HepG2 (cell line): ENCODE measurements around the gene PRKCD. TPM values are rescaled to one million over a fixed set of nuclear protein-coding genes. Genes with fewer than 3 reads are reported as not detected.

ENCODE experiments used
- ATAC-seq: fragments of 200-7000 bp; cut with Tn5 transposase; 3 replicates; pipeline ENCODE4 v1.9.1; 2020; ENCODE audit warnings: mild to moderate bottlenecking, moderate library complexity
- BruUV-seq: library from RNA; stranded (reverse); fragments of 400-500 nt; replicated peaks from 2 replicates; lab custom pipeline; 2021; lab: Mats Ljungman, UMichigan
- CTCF ChIA-PET: fragments of 300-600 bp; formaldehyde crosslinking; extraction: SDS; loops from one replicate; lab custom pipeline; 2021; ENCODE audit warnings: low total read pairs, inconsistent platforms, low intra/inter-chr PET ratio; lab: Yijun Ruan, JAX
- POLR2A ChIA-PET: fragments of 350-600 bp; sonication (Branson Sonifier 250); formaldehyde crosslinking; loops from one replicate; lab custom pipeline; 2020; ENCODE audit warnings: antibody characterized with exemption, inconsistent platforms; lab: Yijun Ruan, JAX
- DNase-seq: peaks from one replicate; pipeline ENCODE4 v3.0.0-alpha.2; 2015; ENCODE audit warnings: low spot score
- FAIRE-seq: peaks from 3 replicates; lab custom pipeline; 2011; peaks lifted over from hg19 to GRCh38; lab: Jason Lieb, UNC
- H2AFZ ChIP-seq: one replicate; pipeline ENCODE4 v1.6.1; 2011; ENCODE audit warnings: low read length, inconsistent platforms
- H3K27ac ChIP-seq: fragments of 300-600 bp; 3 replicates; pipeline ENCODE4 v1.8.0; 2011; ENCODE audit warnings: mixed run types, mild to moderate bottlenecking, mixed read lengths, low read length, inconsistent platforms; ENCODE audit not compliant: insufficient read depth; ENCODE audit errors: extremely low read length
- H3K27me3 ChIP-seq, 2 experiments: fragments of 200-600 bp in 1 of 2; 2 replicates in 1 of 2; 3 replicates in 1 of 2; pipeline versions ENCODE4 v1.6.0 to v1.8.0; 2011; ENCODE audit warnings: low read length in 2 of 2, mild to moderate bottlenecking in 2 of 2, moderate library complexity in 2 of 2, inconsistent platforms in 1 of 2; ENCODE audit not compliant: insufficient read depth in 2 of 2, control insufficient read depth in 1 of 2
- H3K36me3 ChIP-seq, 2 experiments: fragments of 200-600 bp in 1 of 2; replicated peaks in 1 of 2; 2 replicates in 1 of 2; 3 replicates in 1 of 2; pipeline versions ENCODE4 v1.5.1 to v1.8.0; 2011; ENCODE audit warnings: low read length in 2 of 2, inconsistent platforms in 1 of 2; ENCODE audit not compliant: insufficient read depth in 2 of 2, control insufficient read depth in 1 of 2
- H3K4me1 ChIP-seq: 2 replicates; pipeline ENCODE4 v1.5.1; 2012; ENCODE audit warnings: low read length, inconsistent platforms; ENCODE audit not compliant: insufficient read depth
- H3K4me2 ChIP-seq: 2 replicates; pipeline ENCODE4 v1.6.0; 2011; ENCODE audit warnings: low read depth, low read length, inconsistent platforms
- H3K4me3 ChIP-seq, 3 experiments: fragments of 200-600 bp in 1 of 3; sonication (generic), shearing (Covaris generic) in 1 of 3; replicated peaks in 1 of 3; 2 replicates each; pipeline ENCODE4 v1.5.1; 2011 to 2016; ENCODE audit warnings: low read length in 3 of 3, inconsistent platforms in 2 of 3, low read depth in 2 of 3, mild to moderate bottlenecking in 2 of 3, control low read depth in 1 of 3, mixed read lengths in 1 of 3; ENCODE audit not compliant: insufficient read depth in 1 of 3
- H3K79me2 ChIP-seq: one replicate; pipeline ENCODE4 v1.6.1; 2011; ENCODE audit warnings: low read length, inconsistent platforms; ENCODE audit not compliant: insufficient read depth
- H3K9ac ChIP-seq: 2 replicates; pipeline ENCODE4 v1.6.0; 2011; ENCODE audit warnings: mild to moderate bottlenecking, low read depth, low read length, inconsistent platforms; ENCODE audit not compliant: insufficient read depth
- H3K9me3 ChIP-seq: 2 replicates; pipeline ENCODE4 v1.5.1; 2012; ENCODE audit warnings: mild to moderate bottlenecking, low read length
- H4K20me1 ChIP-seq: 2 replicates; pipeline ENCODE4 v1.6.0; 2011; ENCODE audit warnings: inconsistent platforms, mild to moderate bottlenecking, low read length, moderate library complexity; ENCODE audit not compliant: insufficient read depth
- AHR ChIP-seq: IDR thresholded peaks from 2 replicates; pipeline ENCODE4 v1.6.1; 2018; ENCODE audit warnings: missing genetic modification reagents, missing compliant biosample characterization
- ATF2 ChIP-seq: sonication (generic); formaldehyde crosslinking; IDR thresholded peaks from 2 replicates; pipeline ENCODE4 v1.4.0; 2020; ENCODE audit warnings: missing genetic modification reagents
- CENPX ChIP-seq: sonication (generic); formaldehyde crosslinking; IDR thresholded peaks from 2 replicates; pipeline ENCODE4 v1.9.0; 2021; ENCODE audit warnings: mild to moderate bottlenecking, missing genetic modification reagents, moderate library complexity
- FUBP1 ChIP-seq: sonication (generic); formaldehyde crosslinking; IDR thresholded peaks from 2 replicates; pipeline ENCODE4 v1.5.1; 2020; ENCODE audit warnings: missing genetic modification reagents, mild to moderate bottlenecking, borderline replicate concordance
- RARA ChIP-seq: IDR thresholded peaks from 2 replicates; pipeline ENCODE4 v1.6.1; 2016; ENCODE audit warnings: missing genetic modification reagents, missing compliant biosample characterization
- RBM22 ChIP-seq: fragments of 200-400 bp; formaldehyde crosslinking; optimal IDR thresholded peaks from 2 replicates; pipeline ENCODE3; 2017; ENCODE audit warnings: mild to moderate bottlenecking, low read length, moderate library complexity
- SRSF9 ChIP-seq: fragments of 200-400 bp; formaldehyde crosslinking; IDR thresholded peaks from 2 replicates; pipeline ENCODE4 v1.6.1; 2018; ENCODE audit warnings: borderline replicate concordance, mild to moderate bottlenecking, low read depth, low read length; ENCODE audit not compliant: insufficient read depth, poor library complexity, severe bottlenecking
- TCF7 ChIP-seq: sonication (generic); IDR thresholded peaks from 2 replicates; pipeline ENCODE4 v1.6.1; 2016; ENCODE audit warnings: antibody characterized with exemption, low read depth
- TFAP4 ChIP-seq: sonication (generic); IDR thresholded peaks from 2 replicates; pipeline ENCODE4 v1.6.1; 2016; ENCODE audit warnings: low read depth, borderline replicate concordance
- TGIF2 ChIP-seq: IDR thresholded peaks from 2 replicates; pipeline ENCODE4 v1.6.1; 2016; ENCODE audit warnings: control low read depth, missing compliant biosample characterization
- YEATS4 ChIP-seq: sonication (generic); formaldehyde crosslinking; IDR thresholded peaks from 2 replicates; pipeline ENCODE4 v1.4.0; 2020; ENCODE audit warnings: missing genetic modification reagents, borderline replicate concordance
- ZBTB25 ChIP-seq: IDR thresholded peaks from 2 replicates; pipeline ENCODE4 v1.6.1; 2018; ENCODE audit warnings: missing genetic modification reagents
- ZKSCAN1 ChIP-seq: fragments of 150-350 bp; IDR thresholded peaks from 2 replicates; pipeline ENCODE4 v1.6.1; 2014; ENCODE audit warnings: low read length
- ZNF124 ChIP-seq: sonication (generic); formaldehyde crosslinking; IDR thresholded peaks from 2 replicates; pipeline ENCODE4 v1.4.0; 2020; ENCODE audit warnings: missing genetic modification reagents
- ZNF335 ChIP-seq: sonication (generic); formaldehyde crosslinking; IDR thresholded peaks from 2 replicates; pipeline ENCODE4 v1.4.0; 2020; ENCODE audit warnings: missing genetic modification reagents
- ZNF562 ChIP-seq: sonication (generic); formaldehyde crosslinking; IDR thresholded peaks from 2 replicates; pipeline ENCODE4 v1.8.0; 2022; ENCODE audit warnings: missing genetic modification reagents, borderline replicate concordance
- ZNF710 ChIP-seq: sonication (generic); formaldehyde crosslinking; IDR thresholded peaks from 2 replicates; pipeline ENCODE4 v1.5.0; 2020; ENCODE audit warnings: mild to moderate bottlenecking, missing genetic modification reagents, borderline replicate concordance
- ZSCAN21 ChIP-seq: sonication (generic); formaldehyde crosslinking; IDR thresholded peaks from 2 replicates; pipeline ENCODE4 v1.8.0; 2022; ENCODE audit warnings: mild to moderate bottlenecking, missing genetic modification reagents, moderate library complexity, borderline replicate concordance
- WGBS: methylation state at CpG from one replicate; pipeline ENCODE4 v1.1.6; 2017; ENCODE audit warnings: low lambda C conversion rate; 5-methylcytosine and 5-hydroxymethylcytosine counted together
- in situ Hi-C: cut with HindIII; loops from 2 replicates; pipeline ENCODE4 v1.10.0; 2017; ENCODE audit warnings: low pct_unique_long_range_greater_than_20kb; ENCODE audit not compliant: extremely low pct_ligation_motif_present
- intact Hi-C: fragments of 100-400 bp; cut with micrococcal nuclease; formaldehyde crosslinking; loops from one replicate; pipeline ENCODE4 v1.10.0; 2022; ENCODE audit not compliant: unreplicated experiment
- polyA plus RNA-seq, 8 experiments: library from polyadenylated mRNA; depleted of rRNA in 3 of 8; stranded (reverse) in 7 of 8; unstranded in 1 of 8; fragments of >200 nt; fragmentation: Illumina TruSeq in 4 of 8; extraction: Trizol in 4 of 8; gene quantifications; 2 replicates each; pipeline versions ENCODE4 v1.2.1 to v1.2.3, GENCODE V29; 2011 to 2016; ENCODE audit warnings: low read depth in 4 of 8, missing spikeins in 1 of 8, mixed read lengths in 1 of 8; ENCODE audit not compliant: insufficient read depth in 1 of 8
- total RNA-seq, 5 experiments: library from RNA; depleted of rRNA; stranded (reverse); fragments of >200 nt; fragmentation: Illumina TruSeq; extraction: Trizol; gene quantifications; 2 replicates each; pipeline ENCODE4 v1.2.3, GENCODE V29; 2016; ENCODE audit warnings: low read depth in 1 of 5

Gene PRKCD
- total and polyA plus RNA-seq, 2 of the 13 experiments (the other 11 are each of a cell fraction or from before 2014, with no cell fraction given) = 1.6 to 40.7 TPM

- ATAC-seq = peak; percentile 9
- peak; percentile 20 for DNase-seq
- in situ Hi-C loops = no loop called here
- Histone ChIP-seq H3K4me2 (no peak overlapping the region), H3K79me2 (no peaks in the 10 kb centered on the region), H3K9ac (no peak overlapping the region), H3K4me3 (no peak overlapping the region), H4K20me1 (0 out of 2 replicates have a peak, but pooled peaks cover 3% of the 10 kb centered on the region), H3K9me3 (no peaks in the 10 kb centered on the region), H3K4me1 (peaks cover 63% of the 10 kb centered on the region), H3K27ac (peak overlapping the region; percentile 75), H2AFZ (no peak overlapping the region), H3K36me3 (peaks cover 22 to 42% of the 10 kb centered on the region in 2 experiments), H3K27me3 (no peaks in the 10 kb centered on the region)
- BruUV-seq = no TSS peak
- POLR2A ChIA-PET = interaction anchor here (1.3 to 1.5 kb wide), 2 partner anchors 47 to 63 kb away, joined by 3 read pairs; no protein-coding TSS in a partner anchor
- CTCF ChIA-PET = no interaction called here
- 75% methylated on average over 2 of the region's 7 CpGs for WGBS
- intact Hi-C loops = loop anchor here (5.0 kb wide), 1 partner anchor 34 kb away; the partner anchor contains the start of gene TKT
- FAIRE-seq = no peak
- TF ChIP-seq TGIF2 (CRISPR knock-in tag) (no peak), FUBP1 (CRISPR knock-in tag) (no peak), ZNF710 (CRISPR knock-in tag) (no peak), YEATS4 (CRISPR knock-in tag) (no peak), RARA (peak; percentile 69), ZNF562 (CRISPR knock-in tag) (no peak), CENPX (CRISPR knock-in tag) (no peak), ATF2 (CRISPR knock-in tag) (no peak), ZKSCAN1 (no peak), SRSF9 (no peak), TFAP4 (peak; percentile 51; the same call in 1 of the 2 replicates), ZBTB25 (CRISPR knock-in tag) (no peak), RBM22 (peak; percentile 57), ZSCAN21 (CRISPR knock-in tag) (no peak), ZNF124 (CRISPR knock-in tag) (0 out of 2 replicates have a peak, but pooled peaks have one; percentile 16), AHR (CRISPR knock-in tag) (no peak), ZNF335 (no peak), TCF7 (no peak)
These were observed 62.0 kb downstream of the PRKCD start for GRCh38 chr3:53223025-53223424.
